ENCODE results near the gene FCHO1.
"Not testable (repeated sequence)": the region's sequence is repeated elsewhere in the genome, so short reads cannot be mapped to it uniquely, and the experiment has no call there.

Gene FCHO1

GRCh38 chr19:17794412-17794730 lies 43.1 kb downstream of the FCHO1 start:
- DNase-seq (ENCODE audit: low read depth in 2 of 2): no peak

- DNase-seq (ENCODE audit: low read depth in 2 of 2): no peak
Observed at GRCh38 chr19:17794731-17795494, 43.6 kb downstream of the FCHO1 start, which contains the start of gene B3GNT3. TSS of gene B3GNT3 (plus strand) at chr19:17795138. CDS start at chr19:17807808, 12,670 bp downstream.

DNA sequence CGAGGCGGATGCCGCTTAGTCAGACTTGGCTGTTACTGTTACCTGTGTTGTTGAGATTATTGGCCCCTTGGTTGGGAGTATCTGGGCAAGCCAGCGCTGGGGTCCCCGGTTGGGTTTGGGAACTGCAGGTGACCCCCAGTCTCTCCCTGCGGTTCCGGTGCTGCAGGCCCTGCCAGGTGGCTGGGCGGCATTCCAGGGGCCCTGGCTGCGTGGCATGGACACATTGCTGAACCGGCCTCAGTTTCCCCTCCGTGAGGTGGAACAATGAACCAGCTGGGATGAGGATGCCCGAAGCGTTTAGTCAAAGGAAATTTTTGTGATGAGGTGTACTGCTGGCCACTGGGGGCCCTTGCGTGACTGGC lies 44.2 kb downstream of the FCHO1 start:
- DNase-seq (ENCODE audit: low read depth in 2 of 2): no peak

- DNase-seq (ENCODE audit: low read depth in 2 of 2): no peak
Observed at GRCh38 chr19:17796013-17796837, 44.9 kb downstream of the FCHO1 start.

DNA sequence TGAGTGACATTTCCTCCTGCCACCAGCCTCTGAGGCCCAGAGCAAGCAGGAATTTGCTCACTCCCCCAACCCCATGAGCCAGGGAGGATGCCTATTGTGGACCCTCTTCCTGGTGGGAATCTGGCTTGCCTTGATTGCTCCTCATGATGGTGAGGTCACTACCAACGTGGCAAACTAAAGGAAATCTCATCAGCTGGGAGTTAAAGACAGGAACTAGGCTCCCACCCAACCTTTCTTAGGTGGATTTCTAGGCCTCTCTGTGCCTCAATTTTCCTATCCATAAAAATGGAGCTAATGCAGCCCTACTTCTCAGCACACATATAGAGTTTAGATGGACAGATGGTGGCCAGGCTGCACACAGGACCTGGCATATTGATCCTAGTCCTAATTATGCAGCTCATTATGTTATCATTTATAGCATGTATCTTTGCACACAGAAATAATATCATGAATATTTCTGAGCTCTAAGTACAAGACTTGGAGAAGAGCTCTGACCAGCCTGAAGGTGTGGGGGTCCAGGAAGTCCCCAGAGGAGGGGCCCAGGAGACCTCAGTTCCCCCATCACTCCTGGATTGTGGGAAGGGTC lies 45.7 kb downstream of the FCHO1 start:
- DNase-seq (ENCODE audit: low read depth in 2 of 2): no peak

GRCh38 chr19:17797424-17798201 lies 46.3 kb downstream of the FCHO1 start:
- no peak for DNase-seq (ENCODE audit: low read depth in 2 of 2)

- not testable (repeated sequence) for DNase-seq (ENCODE audit: low read depth in 2 of 2)
Observed at GRCh38 chr19:17798599-17798998, 47.3 kb downstream of the FCHO1 start.

GRCh38 chr19:17802137-17802858 lies 51.0 kb downstream of the FCHO1 start:
- no peak for DNase-seq (ENCODE audit: low read depth in 2 of 2)

- DNase-seq (ENCODE audit: low read depth in 2 of 2): no peak
Observed at GRCh38 chr19:17803264-17803896, 52.1 kb downstream of the FCHO1 start.

DNA sequence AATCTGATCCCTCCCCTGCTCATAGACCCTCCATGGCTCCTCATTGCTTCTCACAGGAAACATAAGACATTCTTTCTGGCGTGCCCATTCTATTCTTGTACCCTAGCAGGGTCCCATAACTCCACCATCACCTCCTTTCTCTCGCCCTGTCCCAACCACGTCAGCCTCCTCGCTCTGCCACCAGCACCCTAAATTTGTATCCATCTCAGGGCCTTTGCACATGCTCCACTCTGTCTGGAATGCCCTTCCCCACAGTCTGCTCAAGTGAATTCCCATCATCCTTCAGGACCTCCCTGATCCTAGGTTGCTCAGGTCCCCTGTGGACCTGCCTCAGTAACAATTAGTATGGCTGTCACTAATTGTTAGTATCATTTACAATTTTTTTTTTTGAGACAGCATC lies 54.1 kb downstream of the FCHO1 start:
- DNase-seq (ENCODE audit: low read depth in 2 of 2): no peak

- DNase-seq (ENCODE audit: low read depth in 2 of 2): no peak
Observed at GRCh38 chr19:17806945-17807344, 55.7 kb downstream of the FCHO1 start.

GRCh38 chr19:17807731-17808316 lies 56.5 kb downstream of the FCHO1 start:
- no peak for DNase-seq (ENCODE audit: low read depth in 2 of 2)

- no peak for DNase-seq (ENCODE audit: low read depth in 2 of 2)
Observed at GRCh38 chr19:17811103-17811502, 59.8 kb downstream of the FCHO1 start.

- DNase-seq (ENCODE audit: low read depth in 2 of 2): no peak
Observed at GRCh38 chr19:17811681-17812080, 60.4 kb downstream of the FCHO1 start.

- no peak for DNase-seq (ENCODE audit: low read depth in 2 of 2)
Observed at GRCh38 chr19:17812099-17812498, 60.8 kb downstream of the FCHO1 start.

DNA sequence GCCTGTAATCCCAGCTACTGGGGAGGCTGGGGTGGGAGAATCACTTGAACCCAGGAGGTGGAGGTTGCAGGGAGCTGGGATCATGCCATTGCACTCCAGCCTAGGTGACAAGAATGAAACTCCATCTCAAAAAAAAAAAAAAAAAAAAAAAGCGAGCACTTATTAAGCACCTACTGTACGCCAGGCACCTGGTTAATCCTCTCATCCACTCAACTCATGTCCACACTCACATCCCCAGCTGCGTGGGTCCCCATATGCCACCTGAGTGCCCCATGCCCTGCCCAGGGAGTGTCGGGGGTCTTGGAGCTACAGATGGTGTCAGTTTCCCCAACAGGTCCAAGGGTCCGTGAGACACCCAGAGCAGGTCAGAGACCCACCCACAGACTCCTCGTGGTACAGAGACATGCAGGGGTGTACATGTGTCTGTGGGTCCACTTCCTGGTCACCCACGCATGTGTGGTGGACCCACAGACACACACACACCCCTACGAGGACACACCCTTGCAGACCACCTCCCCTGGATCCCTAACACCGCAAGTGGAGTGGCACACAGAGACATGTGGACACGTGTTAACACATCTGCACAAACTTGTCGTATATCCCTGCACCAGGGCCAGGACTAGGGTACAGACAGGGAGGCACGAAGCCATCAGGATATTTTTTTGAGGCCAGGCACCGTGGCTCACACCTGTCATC lies 66.5 kb downstream of the FCHO1 start:
- no peak for DNase-seq (ENCODE audit: low read depth in 2 of 2)

- DNase-seq (ENCODE audit: low read depth in 2 of 2): no peak
Observed at GRCh38 chr19:17821190-17821589, 69.9 kb downstream of the FCHO1 start, which contains the start of gene INSL3. TSS of gene INSL3 (minus strand) at chr19:17821519. CDS start at chr19:17821506, 13 bp downstream.

GRCh38 chr19:17824339-17824738 lies 73.1 kb downstream of the FCHO1 start:
- no peak for DNase-seq (ENCODE audit: low read depth in 2 of 2)

DNA sequence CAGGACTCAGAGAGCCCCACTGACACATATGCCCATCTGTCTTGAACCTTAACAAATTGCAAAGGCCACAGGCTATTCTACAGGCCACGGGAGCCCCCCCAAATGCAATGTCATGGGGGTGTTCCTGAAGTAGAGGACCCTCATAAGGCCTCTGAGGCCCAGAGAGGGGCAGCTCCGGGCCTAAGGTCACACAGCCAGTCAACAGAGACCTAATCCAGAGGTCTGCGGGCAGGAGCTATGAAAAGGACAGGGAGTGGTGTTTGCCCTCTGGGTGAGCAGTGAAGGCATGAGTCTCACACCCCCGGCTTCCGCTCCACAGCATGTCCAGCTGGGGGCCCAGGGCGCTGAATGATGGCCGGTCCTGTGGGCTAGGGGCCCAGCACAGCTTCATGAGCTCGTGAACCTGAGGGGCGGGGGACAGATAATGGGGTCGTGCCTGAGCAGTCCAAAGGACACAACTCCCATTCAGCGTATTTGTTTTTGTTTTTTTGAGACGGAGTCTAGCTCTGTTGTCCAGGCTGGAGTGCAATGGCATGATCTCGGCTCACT lies 75.3 kb downstream of the FCHO1 start:
- no peak for DNase-seq (ENCODE audit: low read depth in 2 of 2)
